Fibroblast of upper back skin (primary cell): ENCODE measurements around the gene AVP.

Experiments
- DNase-seq: peaks from one replicate; pipeline ENCODE4 v3.0.0-alpha.2; 2013

The AVP gene

GRCh38 chr20:3047486-3048419 is 36.8 kb downstream of the AVP start:
- DNase-seq, result no peak

GRCh38 chr20:3046677-3047462 is 37.7 kb downstream of the AVP start:
- no peak for DNase-seq

- peak; percentile 76 for DNase-seq
Observed at GRCh38 chr20:3045816-3046676, 38.5 kb downstream of the AVP start, which contains the start of gene MRPS26. Gene MRPS26 (plus strand): TSS chr20:3046052. CDS start chr20:3046069, 17 bp downstream.

- no peak for DNase-seq
Observed at GRCh38 chr20:3045042-3045815, 39.3 kb downstream of the AVP start.

- DNase-seq, result no peak
Observed at GRCh38 chr20:3044336-3044965, 40.1 kb downstream of the AVP start.

GRCh38 chr20:3043322-3043721 is 41.2 kb downstream of the AVP start, which contains the start of gene GNRH2:
Gene GNRH2 (plus strand): TSS chr20:3043622. CDS start chr20:3044415, 793 bp downstream.
- no peak for DNase-seq

GRCh38 chr20:3042625-3043024 is 41.9 kb downstream of the AVP start:
- no peak for DNase-seq

- peak; percentile 7 for DNase-seq
Observed at GRCh38 chr20:3041854-3042409, 42.6 kb downstream of the AVP start.

- no peak for DNase-seq
Observed at GRCh38 chr20:3040086-3040485, 44.4 kb downstream of the AVP start.

GRCh38 chr20:3039426-3039825 is 45.1 kb downstream of the AVP start:
- DNase-seq, result no peak

GRCh38 chr20:3038454-3038853 is 46.1 kb downstream of the AVP start:
- no peak for DNase-seq

GRCh38 chr20:3037654-3038053 is 46.9 kb downstream of the AVP start:
- DNase-seq, result no peak

GRCh38 chr20:3032624-3033023 is 51.9 kb downstream of the AVP start:
- DNase-seq, result no peak
